ENCODE data around the gene ULK4.

Gene ULK4

GRCh38 chr3:41331041-41331440 lies 630.9 kb downstream of the ULK4 start:
- DNase-seq = no peak

GRCh38 chr3:41330465-41330864 lies 631.4 kb downstream of the ULK4 start:
- no peak for DNase-seq

GRCh38 chr3:41329881-41330280 lies 632.0 kb downstream of the ULK4 start:
- no peak for DNase-seq

- DNase-seq = no peak
These were observed 633.0 kb downstream of the ULK4 start for GRCh38 chr3:41328926-41329325.

DNA sequence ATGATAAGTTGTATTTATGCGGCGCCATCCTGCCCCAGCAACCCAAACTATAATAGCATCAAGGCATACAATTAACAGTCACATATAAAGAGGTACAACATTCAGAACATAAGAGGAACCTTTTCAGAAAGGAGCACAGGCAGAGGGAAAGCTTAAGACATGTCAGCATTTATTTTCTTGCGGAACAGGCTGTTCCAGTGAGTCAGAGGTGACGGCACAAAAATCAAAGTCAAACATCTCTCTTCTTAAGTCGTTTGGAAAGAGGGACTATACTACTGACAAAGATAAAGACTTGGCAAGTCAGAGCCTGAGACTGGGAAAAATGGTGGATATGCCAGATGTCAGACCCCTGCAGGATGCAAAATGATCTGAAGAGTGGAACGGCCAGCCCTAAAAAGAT lies 634.2 kb downstream of the ULK4 start:
- DNase-seq = no peak

DNA sequence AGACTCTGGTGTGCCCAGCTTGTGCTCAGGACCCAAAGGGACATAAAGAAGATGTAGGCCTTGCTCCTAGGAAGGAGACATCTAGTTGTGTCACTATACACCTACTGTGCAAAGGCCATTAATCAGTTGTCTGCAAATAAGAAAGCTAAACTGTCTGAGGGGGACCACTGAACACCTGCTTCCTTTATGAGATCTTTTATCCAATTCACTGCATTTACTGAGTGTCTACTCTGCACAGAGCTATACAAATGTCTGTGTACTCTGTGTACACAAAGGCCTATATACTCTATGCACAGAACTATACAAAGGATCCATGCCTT lies 637.8 kb downstream of the ULK4 start:
- DNase-seq = no peak

DNA sequence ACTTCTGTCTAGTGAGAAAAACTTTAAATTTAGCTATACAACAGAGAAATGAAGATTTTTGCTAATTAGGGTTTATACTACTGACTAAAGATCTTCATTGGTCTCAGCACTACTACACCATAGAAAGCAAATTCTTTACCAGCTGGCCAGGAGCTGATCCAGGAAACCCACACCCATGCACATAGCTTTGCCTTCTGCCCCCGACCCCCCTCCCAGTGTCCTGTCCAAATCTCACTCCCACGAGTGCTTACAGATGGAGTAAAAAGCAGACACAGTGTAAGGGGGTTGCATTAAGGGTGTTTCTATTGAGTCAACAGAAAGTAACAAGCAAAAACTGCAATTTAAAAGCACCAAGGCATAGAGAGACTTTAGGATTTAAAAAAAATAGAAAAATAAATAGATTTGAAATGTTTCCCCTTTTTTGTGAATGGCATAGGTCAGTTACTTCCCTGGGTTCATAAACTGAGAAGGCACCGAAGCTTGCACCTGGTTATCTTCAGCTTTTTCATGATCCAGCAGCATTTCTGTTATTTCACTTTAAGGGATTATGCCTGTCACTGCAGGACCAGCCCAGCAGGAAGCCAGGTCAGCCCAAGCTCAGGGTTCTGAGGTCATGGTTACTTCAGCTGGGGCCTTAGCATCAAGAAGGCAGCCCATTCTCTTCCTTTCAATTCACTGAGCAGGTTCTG lies 638.3 kb downstream of the ULK4 start:
- no peak for DNase-seq

GRCh38 chr3:41321642-41321980 lies 640.3 kb downstream of the ULK4 start:
- DNase-seq = no peak

DNA sequence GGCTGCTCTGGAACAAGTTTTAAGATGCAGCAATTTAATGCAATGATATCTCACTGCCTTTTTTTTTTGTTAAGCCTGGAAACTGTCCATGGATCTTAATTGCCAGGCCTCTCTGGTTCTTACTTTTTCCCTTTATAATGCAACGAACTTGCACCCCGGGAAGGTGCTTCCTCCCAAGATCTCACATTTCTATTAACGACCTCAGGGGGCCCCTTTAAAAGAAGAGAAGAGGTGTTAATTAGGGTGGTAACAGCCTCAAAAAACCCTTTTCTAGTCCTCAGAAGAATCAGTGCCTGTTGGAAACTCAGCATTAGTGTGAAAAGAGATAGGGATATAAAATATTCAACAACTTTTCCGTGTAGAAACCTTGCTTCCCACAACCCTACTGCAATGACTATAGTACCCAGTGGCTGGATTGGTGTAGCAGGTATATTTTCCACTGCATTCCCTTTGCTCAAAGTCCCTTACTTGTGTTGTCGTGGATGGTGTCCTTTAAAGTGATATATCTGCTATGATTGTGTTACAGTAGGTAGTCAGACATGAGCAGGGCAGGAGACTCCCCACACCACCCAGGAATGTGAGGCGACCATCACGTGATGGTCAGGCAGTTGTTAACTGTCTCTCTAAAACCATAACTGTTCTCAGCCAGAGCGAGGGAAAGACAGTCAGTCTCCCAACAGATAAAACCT lies 640.8 kb downstream of the ULK4 start:
- no peak for DNase-seq

DNA sequence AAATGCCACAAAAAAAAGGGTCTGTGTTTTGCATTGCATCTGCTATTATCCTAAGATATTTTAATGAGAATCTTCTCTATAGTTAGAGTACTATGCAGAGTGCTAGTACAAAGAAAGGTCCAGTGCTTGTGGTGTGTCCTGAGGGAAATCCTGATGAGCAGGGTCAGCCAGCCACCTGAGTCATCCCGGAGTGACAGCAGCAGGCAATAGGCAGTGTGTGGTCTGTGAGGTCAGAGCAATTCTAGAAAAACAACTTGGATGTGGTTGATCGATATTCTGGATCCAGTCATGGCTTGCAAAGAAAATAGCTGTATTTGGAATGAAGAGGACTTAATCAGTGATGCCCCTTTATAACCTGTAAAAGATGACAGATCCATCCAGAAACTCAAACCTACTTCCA lies 643.4 kb downstream of the ULK4 start:
- no peak for DNase-seq

- DNase-seq = no peak
These were observed 644.2 kb downstream of the ULK4 start for GRCh38 chr3:41317718-41318117.

- DNase-seq = no peak
These were observed 644.6 kb downstream of the ULK4 start for GRCh38 chr3:41317298-41317697.

DNA sequence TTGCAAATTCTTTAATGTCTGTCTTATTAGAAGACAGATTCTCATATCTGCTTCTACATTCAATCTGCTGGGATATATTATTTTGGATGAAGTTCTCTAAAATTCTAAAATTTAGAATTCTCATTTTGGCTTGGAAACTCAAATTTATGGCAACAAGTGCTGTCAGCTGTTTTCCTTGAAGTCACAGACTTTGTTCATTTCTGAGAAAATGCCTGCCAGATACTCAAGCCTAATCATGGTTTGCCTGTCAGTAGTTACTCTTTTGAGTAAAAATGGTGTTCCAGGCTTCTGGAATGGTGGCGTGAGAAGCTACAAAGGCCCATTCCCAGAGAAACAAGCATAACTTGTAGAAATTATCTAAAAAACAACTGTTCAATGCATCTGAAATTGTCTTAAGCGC lies 646.8 kb downstream of the ULK4 start:
- no peak for DNase-seq

DNA sequence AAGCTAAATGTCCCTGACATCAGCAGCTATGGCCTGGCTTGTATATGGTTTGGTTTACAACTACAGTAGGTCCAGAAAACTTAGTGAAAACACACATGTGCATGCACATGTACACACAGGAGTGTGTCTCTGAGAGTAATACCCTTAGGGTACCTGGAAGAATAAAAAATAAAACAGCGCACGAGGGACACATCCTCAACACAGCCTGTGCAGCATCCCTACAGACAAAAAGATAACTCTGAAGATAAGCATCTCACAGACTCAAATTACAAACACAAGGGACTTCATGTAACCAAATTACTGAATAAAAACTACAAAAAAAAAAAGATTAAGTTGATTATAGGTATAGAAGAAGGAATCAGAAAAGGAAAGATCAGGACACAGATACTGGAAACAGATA lies 653.8 kb downstream of the ULK4 start:
- no peak for DNase-seq

GRCh38 chr3:41307065-41307464 lies 654.8 kb downstream of the ULK4 start:
- DNase-seq = no peak

DNA sequence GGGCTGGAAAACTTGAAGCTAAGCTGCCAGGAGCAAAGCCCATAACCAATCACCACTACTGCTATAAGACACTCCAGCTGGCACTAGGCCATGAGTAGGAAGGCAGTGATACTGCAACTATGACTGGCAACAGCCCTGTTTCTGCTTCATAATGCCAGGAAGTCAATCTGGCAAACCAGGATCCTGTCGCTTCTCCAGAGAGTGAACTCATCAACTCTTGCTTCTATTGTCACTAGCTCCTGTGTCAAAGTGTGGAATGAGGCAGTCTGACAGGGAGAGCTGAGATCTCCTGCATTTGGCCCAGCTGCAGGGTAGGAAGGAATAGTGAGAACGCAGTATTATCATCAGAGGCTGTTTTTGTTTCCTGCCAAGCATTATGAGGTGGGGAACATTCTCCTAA lies 657.3 kb downstream of the ULK4 start:
- no peak for DNase-seq

- no peak for DNase-seq
These were observed 659.6 kb downstream of the ULK4 start for GRCh38 chr3:41302295-41302694.

DNA sequence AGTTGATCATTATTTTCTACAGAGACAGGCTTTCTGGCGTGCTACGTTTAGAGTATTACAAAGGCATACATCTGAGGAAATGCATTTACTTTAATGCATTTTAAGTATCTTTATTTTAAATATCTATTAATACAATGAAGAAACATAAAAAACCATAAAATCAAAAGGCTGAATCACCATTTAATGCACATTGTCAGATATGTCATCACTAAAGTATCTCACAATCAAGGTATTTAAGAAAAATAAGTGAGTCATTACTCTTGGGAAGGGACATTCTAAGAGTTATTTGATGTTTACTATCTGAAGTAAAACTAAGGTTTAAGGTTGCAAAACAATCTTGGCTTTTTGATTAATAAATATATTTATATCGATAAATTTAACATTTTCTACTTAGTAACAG lies 660.4 kb downstream of the ULK4 start:
- DNase-seq = no peak

GRCh38 chr3:41299036-41299435 lies 662.9 kb downstream of the ULK4 start:
- no peak for DNase-seq

DNA sequence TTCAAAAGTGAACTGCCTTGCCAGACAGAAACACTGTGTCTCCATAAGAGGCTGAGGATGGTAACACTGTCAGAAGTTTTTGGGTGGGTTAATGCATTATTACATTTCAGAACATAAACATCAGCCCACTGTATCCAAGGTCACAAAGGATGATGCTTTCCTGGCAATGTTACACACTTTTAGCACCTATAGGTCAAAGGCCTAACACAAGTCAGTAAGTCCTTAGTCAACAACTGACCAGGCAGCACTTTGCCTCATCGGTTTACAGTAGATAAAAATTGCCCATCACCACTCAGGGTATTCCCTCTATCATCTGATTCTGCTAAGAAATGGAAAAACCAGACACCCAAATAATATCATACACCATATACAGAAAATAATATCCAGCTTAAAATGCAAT lies 664.2 kb downstream of the ULK4 start:
- DNase-seq = no peak

GRCh38 chr3:41296556-41296955 lies 665.3 kb downstream of the ULK4 start:
- no peak for DNase-seq

DNA sequence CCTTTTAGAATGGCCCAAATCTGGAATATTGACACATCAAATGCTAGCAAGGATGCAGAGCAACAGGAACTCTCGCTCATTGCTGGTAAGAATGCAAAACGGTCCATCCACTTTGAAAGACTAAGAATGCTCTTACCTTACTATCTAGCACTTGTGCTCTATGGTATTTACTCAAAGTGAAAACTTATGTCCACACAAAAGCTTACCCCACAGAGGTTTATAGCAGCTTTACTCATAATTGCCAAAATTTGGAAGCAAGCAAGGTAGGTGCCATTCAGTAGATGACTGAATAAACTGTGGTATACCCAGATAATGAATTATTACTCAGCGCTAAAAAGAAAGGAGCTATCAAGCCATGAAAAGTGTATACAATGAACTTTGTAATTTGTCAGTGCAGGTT lies 666.2 kb downstream of the ULK4 start:
- DNase-seq = no peak

GRCh38 chr3:41293169-41293681 lies 668.7 kb downstream of the ULK4 start:
- DNase-seq = no peak

- no peak for DNase-seq
These were observed 671.2 kb downstream of the ULK4 start for GRCh38 chr3:41290736-41291135.

GRCh38 chr3:41290306-41290705 lies 671.6 kb downstream of the ULK4 start:
- no peak for DNase-seq
